Neural progenitor cell (in vitro differentiated cells): ENCODE data around the gene ARPC5. TPM values are rescaled to one million over a fixed set of nuclear protein-coding genes. Genes with fewer than 3 reads are reported as not detected.
A peak's percentile ranks its signal among the peaks of the same experiment; 100 is the strongest.

Experiments used
- DNase-seq: peaks from one replicate; pipeline ENCODE4 v3.0.0-alpha.2; 2016; ENCODE audit warnings: low spot score
- H2AFZ ChIP-seq: fragments of 200-600 bp; sonication (generic); replicated peaks from 2 replicates; pipeline ENCODE4 v1.6.1; 2016; ENCODE audit warnings: antibody characterized with exemption
- H3F3A ChIP-seq: fragments of 200-600 bp; sonication (generic); 2 replicates; pipeline ENCODE4 v1.6.1; 2016; ENCODE audit warnings: antibody characterized with exemption, low read depth
- H3K27ac ChIP-seq: fragments of 200-600 bp; sonication (generic); 2 replicates; pipeline ENCODE4 v1.5.1; 2016; ENCODE audit warnings: mild to moderate bottlenecking
- H3K27me3 ChIP-seq: fragments of 200-600 bp; sonication (generic); 2 replicates; pipeline ENCODE4 v1.6.1; 2016; ENCODE audit warnings: mild to moderate bottlenecking, moderate library complexity
- H3K36me3 ChIP-seq: fragments of 200-600 bp; sonication (generic); 2 replicates; pipeline ENCODE4 v1.5.1; 2016
- H3K4me1 ChIP-seq: fragments of 200-600 bp; sonication (generic); 2 replicates; pipeline ENCODE4 v1.6.1; 2016; ENCODE audit warnings: mixed run types
- H3K4me2 ChIP-seq: fragments of 200-600 bp; sonication (generic); 2 replicates; pipeline ENCODE4 v1.6.1; 2016
- H3K4me3 ChIP-seq: fragments of 200-600 bp; sonication (generic); 2 replicates; pipeline ENCODE4 v1.5.1; 2016
- H3K79me2 ChIP-seq: fragments of 200-600 bp; sonication (generic); 2 replicates; pipeline ENCODE4 v1.6.1; 2016; ENCODE audit warnings: low read depth
- H3K9ac ChIP-seq: fragments of 200-600 bp; sonication (generic); 2 replicates; pipeline ENCODE4 v1.6.1; 2016
- H3K9me3 ChIP-seq: fragments of 200-600 bp; sonication (generic); 2 replicates; pipeline ENCODE4 v1.5.1; 2016; ENCODE audit warnings: low read depth
- H4K20me1 ChIP-seq: fragments of 200-600 bp; sonication (generic); 2 replicates; pipeline ENCODE4 v1.6.1; 2016; ENCODE audit warnings: low read depth
- H3K27ac Mint-ChIP-seq: 3 replicates; pipeline ENCODE4 v1.8.0; 2021; ENCODE audit warnings: mixed read lengths
- H3K27me3 Mint-ChIP-seq: 2 replicates; pipeline ENCODE4 v1.8.0; 2022; ENCODE audit warnings: low read depth, mild to moderate bottlenecking, inconsistent platforms, moderate library complexity, mixed read lengths; ENCODE audit not compliant: insufficient read depth
- H3K36me3 Mint-ChIP-seq: 3 replicates; pipeline ENCODE4 v1.8.0; 2021; ENCODE audit warnings: mixed read lengths
- H3K4me1 Mint-ChIP-seq: 3 replicates; pipeline ENCODE4 v1.8.0; 2021; ENCODE audit warnings: mixed read lengths
- H3K4me3 Mint-ChIP-seq: 3 replicates; pipeline ENCODE4 v1.8.0; 2021; ENCODE audit warnings: mild to moderate bottlenecking, moderate library complexity, mixed read lengths
- H3K9me3 Mint-ChIP-seq: 3 replicates; pipeline ENCODE4 v1.8.0; 2020; ENCODE audit warnings: mixed read lengths
- CTCF ChIP-seq: fragments of 200-600 bp; sonication (generic); IDR thresholded peaks from 2 replicates; pipeline ENCODE4 v1.5.1; 2017; ENCODE audit warnings: antibody characterized with exemption, mild to moderate bottlenecking
- EZH2 ChIP-seq: fragments of 200-600 bp; sonication (generic); IDR thresholded peaks from 2 replicates; pipeline ENCODE4 v1.6.1; 2017; ENCODE audit warnings: antibody characterized with exemption, mild to moderate bottlenecking, moderate library complexity
- EZH2phosphoT487 ChIP-seq: fragments of 200-600 bp; sonication (generic); IDR thresholded peaks from 2 replicates; pipeline ENCODE4 v1.6.1; 2017; ENCODE audit warnings: antibody characterized with exemption
- total RNA-seq: library from RNA; depleted of rRNA; stranded (reverse); fragments of >200 nt; gene quantifications from 2 replicates; pipeline ENCODE4 v1.2.3, GENCODE V29; 2015; ENCODE audit warnings: low replicate concordance

The ARPC5 gene
- total RNA-seq, 1 donor from 2014 or later = 131 TPM

GRCh38 chr1:183596500-183596899 is 39.1 kb downstream of the ARPC5 start:
- Mint-ChIP-seq H3K4me3 (no peak overlapping the region), H3K9me3 (no peaks in the 10 kb centered on the region), H3K4me1 (peaks cover 22% of the 10 kb centered on the region), H3K27ac (no peak overlapping the region), H3K36me3 (no peaks in the 10 kb centered on the region), H3K27me3 (peaks cover 2% of the 10 kb centered on the region)
- no peaks in the 10 kb centered on the region for H3K9me3 ChIP-seq
- H3K4me3 ChIP-seq = no peak overlapping the region
- H3K36me3 ChIP-seq = no peaks in the 10 kb centered on the region
- no peaks in the 10 kb centered on the region for H3F3A ChIP-seq
- DNase-seq = no peak
- H2AFZ ChIP-seq = no peak overlapping the region
- H3K79me2 ChIP-seq = no peaks in the 10 kb centered on the region
- H3K4me2 ChIP-seq = no peak overlapping the region
- H3K27me3 ChIP-seq = no peaks in the 10 kb centered on the region
- TF ChIP-seq CTCF = no peak
- no peak for TF ChIP-seq EZH2
- no peak for TF ChIP-seq EZH2phosphoT487
- H3K27ac ChIP-seq = no peak overlapping the region
- no peaks in the 10 kb centered on the region for H3K4me1 ChIP-seq
- H3K9ac ChIP-seq = no peak overlapping the region
- no peaks in the 10 kb centered on the region for H4K20me1 ChIP-seq

- H3K36me3 ChIP-seq = no peaks in the 10 kb centered on the region
- H3K4me3 Mint-ChIP-seq = no peak overlapping the region
- H3K4me1 ChIP-seq = no peaks in the 10 kb centered on the region
- no peak overlapping the region for H3K9ac ChIP-seq
- H3K79me2 ChIP-seq = no peaks in the 10 kb centered on the region
- H3K27me3 ChIP-seq = no peaks in the 10 kb centered on the region
- no peak for TF ChIP-seq CTCF
- TF ChIP-seq EZH2phosphoT487 = no peak
- no peak for TF ChIP-seq EZH2
- no peaks in the 10 kb centered on the region for H3K36me3 Mint-ChIP-seq
- no peak overlapping the region for H2AFZ ChIP-seq
- H3K4me2 ChIP-seq = no peak overlapping the region
- H3K27me3 Mint-ChIP-seq = peaks cover 6% of the 10 kb centered on the region
- DNase-seq = no peak
- no peaks in the 10 kb centered on the region for H3K9me3 Mint-ChIP-seq
- H3F3A ChIP-seq = no peaks in the 10 kb centered on the region
- peak overlapping the region; percentile 38 for H3K27ac Mint-ChIP-seq
- no peaks in the 10 kb centered on the region for H4K20me1 ChIP-seq
- H3K9me3 ChIP-seq = no peaks in the 10 kb centered on the region
- peaks cover 22% of the 10 kb centered on the region for H3K4me1 Mint-ChIP-seq
- no peak overlapping the region for H3K27ac ChIP-seq
- H3K4me3 ChIP-seq = no peak overlapping the region
These were observed 40.0 kb downstream of the ARPC5 start for GRCh38 chr1:183595537-183595936.

GRCh38 chr1:183593356-183593755 is 42.2 kb downstream of the ARPC5 start:
- Histone ChIP-seq H3K9ac (no peak overlapping the region), H3F3A (no peaks in the 10 kb centered on the region), H3K27ac (no peak overlapping the region), H2AFZ (peak overlapping the region; percentile 64), H3K79me2 (no peaks in the 10 kb centered on the region), H3K27me3 (no peaks in the 10 kb centered on the region), H3K36me3 (no peaks in the 10 kb centered on the region), H3K4me1 (no peaks in the 10 kb centered on the region), H3K4me2 (no peak overlapping the region), H3K4me3 (no peak overlapping the region), H4K20me1 (no peaks in the 10 kb centered on the region), H3K9me3 (no peaks in the 10 kb centered on the region)
- DNase-seq = no peak
- no peaks in the 10 kb centered on the region for H3K36me3 Mint-ChIP-seq
- no peak overlapping the region for H3K4me3 Mint-ChIP-seq
- no peaks in the 10 kb centered on the region for H3K9me3 Mint-ChIP-seq
- TF ChIP-seq EZH2phosphoT487 (no peak), EZH2 (no peak), CTCF (no peak)
- H3K27me3 Mint-ChIP-seq = peaks cover 12% of the 10 kb centered on the region
- H3K27ac Mint-ChIP-seq = no peak overlapping the region
- H3K4me1 Mint-ChIP-seq = peaks cover 22% of the 10 kb centered on the region
